Endothelial cell of umbilical vein (primary cell): Measurements from ENCODE around the gene NEDD4. TPM values are rescaled to one million over a fixed set of nuclear protein-coding genes. Genes with fewer than 3 reads are reported as not detected.

Experiments used
- BruUV-seq: library from RNA; stranded (reverse); fragments of 400-500 nt; replicated peaks from 2 replicates; lab custom pipeline; 2021; lab: Mats Ljungman, UMichigan
- CTCF ChIA-PET: fragments of 300-600, 350-600 bp; sonication (Branson Sonifier 250); formaldehyde crosslinking; loops from one replicate; lab custom pipeline; 2021; ENCODE audit warnings: antibody characterized with exemption, inconsistent platforms; lab: Charles Lee
- POLR2A ChIA-PET: fragments of 300-600, 350-600 bp; sonication (Branson Sonifier 250); formaldehyde crosslinking; loops from one replicate; lab custom pipeline; 2021; ENCODE audit warnings: antibody characterized with exemption, inconsistent platforms; lab: Charles Lee
- DNase-seq: peaks from one replicate; pipeline ENCODE4 v3.0.0-alpha.2; 2011; ENCODE audit warnings: low read depth, low spot score
- FAIRE-seq: peaks from 2 replicates; lab custom pipeline; 2011; peaks lifted over from hg19 to GRCh38; lab: Jason Lieb, UNC
- H2AFZ ChIP-seq: 2 replicates; pipeline ENCODE4 v1.6.0; 2012; ENCODE audit warnings: low read depth, low read length, control low read depth, inconsistent platforms
- H3K27ac ChIP-seq: 2 replicates; pipeline ENCODE4 v1.5.1; 2011; ENCODE audit warnings: low read depth, mild to moderate bottlenecking, control low read depth, low read length, moderate library complexity; ENCODE audit not compliant: insufficient read depth
- H3K27me3 ChIP-seq, 2 experiments: 2 replicates each; pipeline versions ENCODE4 v1.6.0 to v1.6.1; 2011; ENCODE audit warnings: low read length in 2 of 2, mixed read lengths in 1 of 2; ENCODE audit not compliant: control insufficient read depth in 2 of 2, insufficient read depth in 2 of 2
- H3K36me3 ChIP-seq, 2 experiments: 2 replicates in 1 of 2; 3 replicates in 1 of 2; pipeline ENCODE4 v1.5.1; 2011; ENCODE audit warnings: low read length in 2 of 2, mild to moderate bottlenecking in 1 of 2, moderate library complexity in 1 of 2; ENCODE audit not compliant: control insufficient read depth in 2 of 2, insufficient read depth in 2 of 2; ENCODE audit errors: extremely low read depth in 1 of 2
- H3K4me1 ChIP-seq: 3 replicates; pipeline ENCODE4 v1.5.1; 2011; ENCODE audit warnings: mild to moderate bottlenecking, low read length; ENCODE audit not compliant: control insufficient read depth, insufficient read depth; ENCODE audit errors: extremely low read depth
- H3K4me2 ChIP-seq: 2 replicates; pipeline ENCODE4 v1.6.1; 2011; ENCODE audit warnings: low read length, control low read depth, mixed read lengths; ENCODE audit not compliant: insufficient read depth
- H3K4me3 ChIP-seq, 3 experiments: fragments of 200-600 bp in 1 of 3; sonication (generic), shearing (Covaris generic) in 1 of 3; replicated peaks in 1 of 3; 2 replicates each; pipeline ENCODE4 v1.5.1; 2011 to 2016; ENCODE audit warnings: control low read depth in 3 of 3, low read length in 3 of 3, mild to moderate bottlenecking in 2 of 3, inconsistent platforms in 1 of 3, low read depth in 1 of 3, moderate library complexity in 1 of 3; ENCODE audit not compliant: insufficient read depth in 1 of 3
- H3K79me2 ChIP-seq: 2 replicates; pipeline ENCODE4 v1.6.0; 2012; ENCODE audit warnings: low read length, inconsistent platforms; ENCODE audit not compliant: control insufficient read depth, insufficient read depth
- H3K9ac ChIP-seq: replicated peaks from 2 replicates; pipeline ENCODE3; 2011; ENCODE audit warnings: low read length, control low read depth; ENCODE audit not compliant: insufficient read depth; ENCODE audit errors: extremely low read depth
- H3K9me1 ChIP-seq: replicated peaks from 3 replicates; pipeline ENCODE4 v1.6.0; 2011; ENCODE audit warnings: mild to moderate bottlenecking, low read length; ENCODE audit not compliant: control insufficient read depth, insufficient read depth; ENCODE audit errors: extremely low read depth
- H3K9me3 ChIP-seq: replicated peaks from 2 replicates; pipeline ENCODE4 v1.5.1; 2012; ENCODE audit warnings: low read length, inconsistent platforms; ENCODE audit not compliant: control insufficient read depth, insufficient read depth
- H4K20me1 ChIP-seq: replicated peaks from 2 replicates; pipeline ENCODE3; 2011; ENCODE audit warnings: mild to moderate bottlenecking, low read length; ENCODE audit not compliant: control insufficient read depth, insufficient read depth; ENCODE audit errors: extremely low read depth
- EZH2 ChIP-seq: IDR thresholded peaks from 2 replicates; pipeline ENCODE4 v1.6.1; 2012; ENCODE audit warnings: borderline replicate concordance, low read depth, mild to moderate bottlenecking, moderate library complexity, low read length, inconsistent platforms; ENCODE audit not compliant: severe bottlenecking
- FOS ChIP-seq: IDR thresholded peaks from 2 replicates; pipeline ENCODE4 v1.6.1; 2011; ENCODE audit warnings: mild to moderate bottlenecking, low read length, moderate library complexity, borderline replicate concordance; ENCODE audit not compliant: insufficient read depth
- GATA2 ChIP-seq: IDR thresholded peaks from 2 replicates; pipeline ENCODE4 v1.7.0; 2011; ENCODE audit warnings: low read depth, mild to moderate bottlenecking, moderate library complexity, mixed read lengths, low read length; ENCODE audit not compliant: insufficient read length, insufficient read depth
- JUN ChIP-seq: IDR thresholded peaks from 2 replicates; pipeline ENCODE4 v1.6.1; 2011; ENCODE audit warnings: borderline replicate concordance, low read depth; ENCODE audit not compliant: insufficient read length, insufficient read depth
- MAX ChIP-seq: IDR thresholded peaks from 2 replicates; pipeline ENCODE4 v1.6.1; 2011; ENCODE audit not compliant: insufficient read depth, insufficient read length
- MYC ChIP-seq: IDR thresholded peaks from one replicate; pipeline ENCODE4 v1.6.1; 2011; ENCODE audit warnings: mild to moderate bottlenecking, low read depth, low read length
- POLR2A ChIP-seq: IDR thresholded peaks from 2 replicates; pipeline ENCODE4 v1.6.1; 2012; ENCODE audit warnings: low read depth, mild to moderate bottlenecking, control low read depth, low read length
- POLR2AphosphoS5 ChIP-seq: IDR thresholded peaks from 2 replicates; pipeline ENCODE4 v1.6.1; 2012; ENCODE audit warnings: low read depth, mild to moderate bottlenecking, control low read depth, low read length, moderate library complexity; ENCODE audit not compliant: insufficient read depth
- dilution Hi-C: fragments of 300-500 bp; cut with MboI; formaldehyde crosslinking; loops from one replicate; pipeline ENCODE4 v1.15.0; 2019; ENCODE audit warnings: low sequenced_read_pairs; ENCODE audit not compliant: extremely low pct_ligation_motif_present
- intact Hi-C: fragments of 100-400 bp; cut with micrococcal nuclease; formaldehyde crosslinking; loops from one replicate; pipeline ENCODE4 v1.10.0; 2022
- polyA plus RNA-seq, 4 experiments: library from polyadenylated mRNA; depleted of rRNA in 3 of 4; stranded (reverse) in 3 of 4; unstranded in 1 of 4; fragments of >200 nt; gene quantifications; 2 replicates each; pipeline versions ENCODE4 v1.2.1 to v1.2.3, GENCODE V29; 2011 to 2012; ENCODE audit warnings: missing spikeins in 1 of 4
- total RNA-seq: library from RNA; stranded (reverse); gene quantifications from 2 replicates; pipeline ENCODE4 v1.2.3, GENCODE V29; 2021
- TF ChIP-seq, protein P1 (sequence below), 2 donors: IDR thresholded peaks; 1 replicate in 1 of 2; 2 replicates in 1 of 2; pipeline ENCODE4 v1.5.1; 2011; ENCODE audit warnings: low read length in 2 of 2, mild to moderate bottlenecking in 2 of 2, moderate library complexity in 2 of 2, control low read depth in 1 of 2, inconsistent platforms in 1 of 2, low read depth in 1 of 2; ENCODE audit not compliant: insufficient read depth in 1 of 2; ENCODE audit errors: extremely low read depth in 1 of 2

Gene NEDD4
- total and polyA plus RNA-seq, 2 donors (not counting 3 experiments of a cell fraction or from before 2014, with no cell fraction given) = 9.2 to 39.0 TPM

DNA sequence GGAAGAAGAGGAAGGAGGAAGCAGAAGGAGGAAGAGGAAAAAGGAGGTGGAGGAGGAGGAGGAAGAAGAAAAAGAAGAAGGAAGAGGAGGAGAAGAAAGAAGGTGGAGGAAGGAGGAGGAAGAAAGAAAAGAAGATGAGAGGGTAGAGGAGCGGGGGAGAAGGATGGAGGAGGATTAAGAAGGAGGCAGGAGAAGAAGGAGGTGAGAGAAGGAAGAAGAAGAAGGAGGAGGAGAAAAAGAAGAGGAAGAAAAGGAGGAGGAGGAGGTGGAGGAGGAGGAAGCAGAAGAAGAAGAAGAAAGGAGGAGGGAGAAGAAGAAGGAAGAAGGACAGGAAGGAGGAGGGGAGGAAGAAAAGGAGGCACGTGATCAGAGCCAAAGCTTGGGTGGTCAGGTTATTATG lies 213.1 kb downstream of the NEDD4 start:
- TF ChIP-seq POLR2AphosphoS5 (no peak), FOS (no peak), EZH2 (no peak), JUN (no peak), POLR2A (no peak), GATA2 (no peak), MYC (no peak), MAX (no peak)
- TF ChIP-seq, protein P1, sequence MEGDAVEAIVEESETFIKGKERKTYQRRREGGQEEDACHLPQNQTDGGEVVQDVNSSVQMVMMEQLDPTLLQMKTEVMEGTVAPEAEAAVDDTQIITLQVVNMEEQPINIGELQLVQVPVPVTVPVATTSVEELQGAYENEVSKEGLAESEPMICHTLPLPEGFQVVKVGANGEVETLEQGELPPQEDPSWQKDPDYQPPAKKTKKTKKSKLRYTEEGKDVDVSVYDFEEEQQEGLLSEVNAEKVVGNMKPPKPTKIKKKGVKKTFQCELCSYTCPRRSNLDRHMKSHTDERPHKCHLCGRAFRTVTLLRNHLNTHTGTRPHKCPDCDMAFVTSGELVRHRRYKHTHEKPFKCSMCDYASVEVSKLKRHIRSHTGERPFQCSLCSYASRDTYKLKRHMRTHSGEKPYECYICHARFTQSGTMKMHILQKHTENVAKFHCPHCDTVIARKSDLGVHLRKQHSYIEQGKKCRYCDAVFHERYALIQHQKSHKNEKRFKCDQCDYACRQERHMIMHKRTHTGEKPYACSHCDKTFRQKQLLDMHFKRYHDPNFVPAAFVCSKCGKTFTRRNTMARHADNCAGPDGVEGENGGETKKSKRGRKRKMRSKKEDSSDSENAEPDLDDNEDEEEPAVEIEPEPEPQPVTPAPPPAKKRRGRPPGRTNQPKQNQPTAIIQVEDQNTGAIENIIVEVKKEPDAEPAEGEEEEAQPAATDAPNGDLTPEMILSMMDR (IDR thresholded peaks at IDR 0.05; ENCODE audit: extremely low read depth in 1 of 2, insufficient read depth in 1 of 2, low read depth in 1 of 2, low read length in 2 of 2) = no peak
- no peak for FAIRE-seq
- no peak overlapping the region for H3K4me3 ChIP-seq
- H4K20me1 ChIP-seq = no peaks in the 10 kb centered on the region
- no peaks in the 10 kb centered on the region for H3K36me3 ChIP-seq
- no peak overlapping the region for H3K27ac ChIP-seq
- H3K4me1 ChIP-seq = no peaks in the 10 kb centered on the region
- ChIA-PET POLR2A (no interaction called here), CTCF (no interaction called here)
- no peak overlapping the region for H3K4me2 ChIP-seq
- no peaks in the 10 kb centered on the region for H3K9me3 ChIP-seq
- dilution Hi-C loops = no loop called here
- no peak for DNase-seq
- intact Hi-C loops = no loop called here
- H3K9me1 ChIP-seq = no peaks in the 10 kb centered on the region
- H3K79me2 ChIP-seq = no peaks in the 10 kb centered on the region
- no TSS peak for BruUV-seq
- no peak overlapping the region for H2AFZ ChIP-seq
- peaks cover 2 to 3% of the 10 kb centered on the region in 2 experiments for H3K27me3 ChIP-seq
- no peak overlapping the region for H3K9ac ChIP-seq
